Thyroid gland (tissue), 4 donors: Measurements from ENCODE around the gene AP2A2. TPM values are rescaled to one million over a fixed set of nuclear protein-coding genes. Genes with fewer than 3 reads are reported as not detected.

Experiments used
- DNase-seq, 2 donors: peaks; one replicate each; pipeline ENCODE4 v3.0.0-alpha.2; 2019
- H3K27ac ChIP-seq, 3 donors: fragments of 200-600 bp; sonication (generic); 1 replicate in 2 of 3; 2 replicates in 1 of 3; pipeline ENCODE4 v1.5.1; 2016 to 2019; ENCODE audit warnings: mild to moderate bottlenecking in 1 of 3, moderate library complexity in 1 of 3
- H3K27me3 ChIP-seq: fragments of 200-600 bp; sonication (generic); one replicate; pipeline ENCODE4 v1.5.1; 2019
- H3K36me3 ChIP-seq, 2 donors: fragments of 200-600 bp; sonication (generic); one replicate each; pipeline ENCODE4 v1.5.1; 2016 to 2019
- H3K4me1 ChIP-seq, 2 donors: fragments of 200-600 bp; sonication (generic); one replicate each; pipeline ENCODE4 v1.5.1; 2017 to 2019
- H3K4me3 ChIP-seq, 3 donors: fragments of 200-600 bp; sonication (generic); replicated peaks in 1 of 3; 1 replicate in 2 of 3; 2 replicates in 1 of 3; pipeline ENCODE4 v1.5.1; 2016; ENCODE audit warnings: mild to moderate bottlenecking in 1 of 3
- H3K9me3 ChIP-seq: fragments of 200-600 bp; sonication (generic); one replicate; pipeline ENCODE4 v1.5.1; 2017
- POLR2A ChIP-seq, 2 donors: fragments of 450-650 bp; IDR thresholded peaks; one replicate each; pipeline ENCODE4 v1.6.1; 2017; ENCODE audit warnings: antibody characterized with exemption in 2 of 2, mild to moderate bottlenecking in 2 of 2, moderate library complexity in 1 of 2
- WGBS, 2 donors: methylation state at CpG; one replicate each; pipeline ENCODE4 v1.1.5; 2017; 5-methylcytosine and 5-hydroxymethylcytosine counted together
- intact Hi-C: fragments of 100-400 bp; cut with DNase I; formaldehyde crosslinking; loops from one replicate; pipeline ENCODE4 v1.15.1; 2023
- total RNA-seq, 4 donors: library from RNA; depleted of rRNA; stranded (reverse); fragments of >200 nt; gene quantifications; one replicate each; pipeline ENCODE4 v1.2.3, GENCODE V29; 2016
- TF ChIP-seq, protein P1 (sequence below), 6 experiments: fragments of 200-600 bp in 3 of 6; fragments of 450-650 bp in 3 of 6; sonication (generic) in 3 of 6; IDR thresholded peaks; one replicate each; pipeline ENCODE4 v1.5.1; 2016 to 2019; ENCODE audit warnings: antibody characterized with exemption in 6 of 6, mild to moderate bottlenecking in 2 of 6, inconsistent platforms in 1 of 6, moderate library complexity in 1 of 6

The AP2A2 gene
- total RNA-seq, 4 donors from 2014 or later, result 37.2 to 67.3 (median 54.1) TPM

DNA sequence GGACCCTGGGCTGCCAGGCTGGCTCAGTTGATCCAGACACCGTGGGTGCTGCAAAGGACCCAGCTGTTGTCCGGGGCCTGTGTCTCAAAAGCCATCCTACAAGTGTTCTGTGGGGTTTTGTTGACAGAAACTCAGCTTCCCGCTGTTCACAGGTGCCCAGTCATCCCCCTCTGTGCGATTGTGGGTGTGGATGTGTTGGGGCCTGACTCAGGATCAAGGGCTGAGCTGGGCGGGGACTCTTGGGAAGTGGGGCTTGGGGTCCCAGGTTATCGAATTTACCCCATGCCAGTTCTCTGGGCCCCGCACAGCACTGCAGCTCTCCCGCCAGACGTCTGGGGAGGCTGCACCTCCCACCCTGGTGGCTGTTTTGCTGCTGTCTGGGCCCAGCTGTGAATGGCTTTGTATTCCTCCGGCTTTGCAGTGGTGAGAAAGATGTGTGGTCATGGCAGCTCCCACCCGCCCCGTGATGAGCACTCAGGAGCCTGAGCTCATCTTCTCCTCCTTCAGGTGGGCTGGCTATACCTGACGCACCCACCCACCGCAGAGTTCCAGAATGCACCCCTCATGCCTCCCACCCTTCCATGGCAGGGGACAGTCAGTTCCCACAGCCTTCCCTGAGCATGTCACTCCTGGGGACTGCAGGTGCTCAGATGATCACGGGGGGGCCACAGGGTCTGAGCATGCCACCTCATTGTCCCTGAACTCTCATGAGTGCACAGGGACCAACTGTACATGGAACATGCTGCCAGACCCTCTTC is 3.6 kb upstream of the AP2A2 start:
- no peak for TF ChIP-seq POLR2A (IDR thresholded peaks at IDR 0.05)
- TF ChIP-seq, protein P1, sequence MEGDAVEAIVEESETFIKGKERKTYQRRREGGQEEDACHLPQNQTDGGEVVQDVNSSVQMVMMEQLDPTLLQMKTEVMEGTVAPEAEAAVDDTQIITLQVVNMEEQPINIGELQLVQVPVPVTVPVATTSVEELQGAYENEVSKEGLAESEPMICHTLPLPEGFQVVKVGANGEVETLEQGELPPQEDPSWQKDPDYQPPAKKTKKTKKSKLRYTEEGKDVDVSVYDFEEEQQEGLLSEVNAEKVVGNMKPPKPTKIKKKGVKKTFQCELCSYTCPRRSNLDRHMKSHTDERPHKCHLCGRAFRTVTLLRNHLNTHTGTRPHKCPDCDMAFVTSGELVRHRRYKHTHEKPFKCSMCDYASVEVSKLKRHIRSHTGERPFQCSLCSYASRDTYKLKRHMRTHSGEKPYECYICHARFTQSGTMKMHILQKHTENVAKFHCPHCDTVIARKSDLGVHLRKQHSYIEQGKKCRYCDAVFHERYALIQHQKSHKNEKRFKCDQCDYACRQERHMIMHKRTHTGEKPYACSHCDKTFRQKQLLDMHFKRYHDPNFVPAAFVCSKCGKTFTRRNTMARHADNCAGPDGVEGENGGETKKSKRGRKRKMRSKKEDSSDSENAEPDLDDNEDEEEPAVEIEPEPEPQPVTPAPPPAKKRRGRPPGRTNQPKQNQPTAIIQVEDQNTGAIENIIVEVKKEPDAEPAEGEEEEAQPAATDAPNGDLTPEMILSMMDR (IDR thresholded peaks at IDR 0.05), result no peak
- 79 to 80% methylated on average over 12 to 14 of the region's 15 CpGs for WGBS, 2 donors
- DNase-seq, result no peak
- Histone ChIP-seq H3K36me3 (no peaks in the 10 kb centered on the region), H3K27ac (no peak overlapping the region), H3K9me3 (no peaks in the 10 kb centered on the region), H3K27me3 (no peaks in the 10 kb centered on the region), H3K4me3 (no peak overlapping the region), H3K4me1 (peaks cover 7 to 16% of the 10 kb centered on the region in 2 donors)
- intact Hi-C loops, result loop anchor here (5.0 to 10.0 kb wide), 2 partner anchors 63 to 130 kb away; no protein-coding TSS in a partner anchor

- DNase-seq, result no peak
- intact Hi-C loops, result loop anchor here (5.0 to 10.0 kb wide), 2 partner anchors 61 to 128 kb away; no protein-coding TSS in a partner anchor
- H3K4me1 ChIP-seq, result peaks cover 8 to 19% of the 10 kb centered on the region in 2 donors
Measured at GRCh38 chr11:923691-924405, 1.8 kb upstream of the AP2A2 start.

GRCh38 chr11:924406-925157 is 1.1 kb upstream of the AP2A2 start:
- peak overlapping the region in 2 of 3 donors; percentile 73 to 90 for H3K27ac ChIP-seq
- peaks cover 8 to 14% of the 10 kb centered on the region in 2 donors for H3K4me1 ChIP-seq
- TF ChIP-seq, protein P1 (IDR thresholded peaks at IDR 0.05), result no peak
- TF ChIP-seq POLR2A (IDR thresholded peaks at IDR 0.05), result no peak
- WGBS, 2 donors, result 72 to 78% methylated on average over 5 to 8 of the region's 18 CpGs
- H3K36me3 ChIP-seq, result no peaks in the 10 kb centered on the region
- intact Hi-C loops, result loop anchor here (5.0 to 10.0 kb wide), 2 partner anchors 60 to 128 kb away; no protein-coding TSS in a partner anchor
- H3K4me3 ChIP-seq, result no peak overlapping the region
- H3K9me3 ChIP-seq, result no peaks in the 10 kb centered on the region
- H3K27me3 ChIP-seq, result no peaks in the 10 kb centered on the region
- peak in 1 of 2 donors; percentile 25 for DNase-seq

More at GRCh38 chr11:923691-924405, 1.8 kb upstream of the AP2A2 start:
- no peak overlapping the region for H3K4me3 ChIP-seq
- no peaks in the 10 kb centered on the region for H3K27me3 ChIP-seq
- no peak for TF ChIP-seq POLR2A (IDR thresholded peaks at IDR 0.05)
- TF ChIP-seq, protein P1 (IDR thresholded peaks at IDR 0.05), result no peak
- no peaks in the 10 kb centered on the region for H3K36me3 ChIP-seq
- peak overlapping the region in 1 of 3 donors; percentile 90 for H3K27ac ChIP-seq
- WGBS, 2 donors, result 81 to 83% methylated on average over 14 to 16 of the region's 19 CpGs
- H3K9me3 ChIP-seq, result no peaks in the 10 kb centered on the region

DNA sequence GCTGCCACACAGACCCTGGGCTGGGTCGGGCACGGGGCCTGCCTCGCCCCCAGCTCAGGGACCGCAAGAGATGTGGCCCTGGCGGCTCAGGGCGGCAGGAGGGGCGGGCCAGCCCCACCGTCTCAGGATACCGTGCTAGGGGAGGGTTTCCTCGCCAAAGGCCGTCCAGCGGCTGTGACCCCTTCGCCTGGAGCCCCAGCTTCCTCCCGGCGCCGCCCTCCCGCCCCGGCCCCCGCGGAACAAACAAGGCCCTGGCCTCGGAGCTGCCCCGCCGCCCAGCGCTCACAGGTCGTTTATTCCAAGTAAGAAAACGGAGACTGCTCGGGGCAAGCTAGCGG is 543 bp upstream of the AP2A2 start:
- DNase-seq, result peak; percentile 25 to 28
- no peaks in the 10 kb centered on the region for H3K36me3 ChIP-seq
- TF ChIP-seq, protein P1 (IDR thresholded peaks at IDR 0.05), result no peak
- no peak for TF ChIP-seq POLR2A (IDR thresholded peaks at IDR 0.05)
- H3K27me3 ChIP-seq, result no peaks in the 10 kb centered on the region
- peaks cover 8 to 14% of the 10 kb centered on the region in 2 donors for H3K4me1 ChIP-seq
- H3K4me3 ChIP-seq, result peak overlapping the region in 1 of 3 donors; percentile 84
- H3K27ac ChIP-seq, result peak overlapping the region; percentile 53 to 90 (median 73)
- intact Hi-C loops, result loop anchor here (10.0 kb wide), 1 partner anchor 60 kb away; no protein-coding TSS in a partner anchor
- no peaks in the 10 kb centered on the region for H3K9me3 ChIP-seq
- 66 to 67% methylated on average over 19 to 22 of the region's 28 CpGs for WGBS, 2 donors
